Superior temporal gyrus (tissue), 1 donor: ENCODE measurements around the gene PRRT3.
"Not testable (repeated sequence)": the region's sequence is repeated elsewhere in the genome, so short reads cannot be mapped to it uniquely, and the experiment has no call there.

Experiments used
- DNase-seq: peaks from one replicate; pipeline ENCODE4 v3.0.0-alpha.2; 2016; ENCODE audit errors: extremely low spot score

PRRT3 gene

GRCh38 chr3:9918261-9919038 is 33.8 kb downstream of the PRRT3 start:
- no peak for DNase-seq

DNA sequence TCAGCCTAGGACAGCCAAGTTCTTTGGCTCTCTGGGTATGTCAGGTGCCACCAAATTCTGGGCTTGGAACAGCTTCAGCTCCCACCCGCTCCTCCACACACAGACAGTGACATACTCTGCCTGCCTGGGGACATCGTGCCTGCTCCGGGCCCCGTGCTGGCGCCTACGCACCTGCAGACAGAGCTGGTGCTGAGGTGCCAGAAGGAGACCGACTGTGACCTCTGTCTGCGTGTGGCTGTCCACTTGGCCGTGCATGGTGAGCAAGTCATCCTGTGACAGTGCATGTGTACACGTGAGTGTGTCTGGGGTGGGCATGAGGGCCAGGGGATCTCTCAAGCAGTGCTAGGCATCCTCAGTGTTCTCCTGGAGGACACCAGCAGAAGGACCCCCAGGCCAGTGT is 34.4 kb downstream of the PRRT3 start:
- no peak for DNase-seq

DNA sequence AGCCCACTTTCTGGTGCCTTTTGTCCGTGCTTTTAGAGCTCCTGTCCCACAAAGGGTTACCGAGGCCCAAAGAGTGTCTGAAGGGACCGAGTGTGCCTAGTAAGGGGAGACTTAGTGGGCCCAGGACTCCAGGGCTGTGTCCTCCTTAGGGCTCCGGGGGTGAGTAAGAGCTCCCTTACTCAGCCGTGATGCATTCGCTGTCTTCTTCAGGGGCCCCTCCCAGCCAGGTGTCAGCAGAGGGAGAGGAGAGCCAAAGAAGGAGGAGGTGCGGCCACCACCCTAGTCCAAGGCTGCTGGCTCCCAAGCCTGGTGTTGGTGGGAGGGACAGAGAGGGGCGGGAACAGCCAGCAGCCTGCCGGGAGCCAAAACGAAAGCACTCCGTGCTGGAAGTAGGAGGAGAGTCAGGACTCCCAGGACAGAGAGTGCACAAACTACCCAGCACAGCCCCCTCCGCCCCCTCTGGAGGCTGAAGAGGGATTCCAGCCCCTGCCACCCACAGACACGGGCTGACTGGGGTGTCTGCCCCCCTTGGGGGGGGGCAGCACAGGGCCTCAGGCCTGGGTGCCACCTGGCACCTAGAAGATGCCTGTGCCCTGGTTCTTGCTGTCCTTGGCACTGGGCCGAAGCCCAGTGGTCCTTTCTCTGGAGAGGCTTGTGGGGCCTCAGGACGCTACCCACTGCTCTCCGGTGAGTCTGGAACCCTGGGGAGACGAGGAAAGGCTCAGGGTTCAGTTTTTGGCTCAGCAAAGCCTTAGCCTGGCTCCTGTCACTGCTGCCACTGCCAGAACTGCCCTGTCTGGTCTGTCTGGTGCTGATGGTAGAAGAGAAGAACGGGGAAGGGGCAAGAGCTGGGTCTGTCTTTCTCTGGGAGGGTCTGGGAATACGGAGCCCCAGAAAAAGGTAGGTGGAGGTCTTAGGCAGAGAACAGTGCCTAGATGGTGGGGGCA is 35.2 kb downstream of the PRRT3 start, which contains the start of gene IL17RC:
IL17RC (plus strand) TSS at position 365 of the 947 bp plus-strand sequence; CDS start at position 583, 218 bp downstream.
- peak; percentile 54 for DNase-seq

DNA sequence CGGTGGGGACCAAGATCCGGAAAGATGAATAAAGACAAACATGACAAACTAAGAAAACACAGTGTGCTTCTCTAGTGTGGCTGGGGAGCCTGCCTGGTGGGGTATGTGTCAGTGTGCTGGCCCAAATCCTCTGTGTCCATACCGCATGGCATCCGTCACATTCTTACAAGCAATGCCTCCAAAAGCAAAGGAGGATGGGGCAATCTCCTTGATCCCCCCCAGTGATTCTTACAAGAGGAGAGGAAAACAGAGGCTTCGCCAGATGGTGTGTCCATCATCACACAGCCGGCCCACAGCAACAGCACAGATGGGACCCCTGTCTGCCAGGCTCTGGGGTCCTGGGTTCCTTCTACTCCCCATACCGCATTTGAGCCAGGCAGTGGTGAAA is 35.9 kb downstream of the PRRT3 start:
- no peak for DNase-seq

GRCh38 chr3:9915254-9916141 is 36.7 kb downstream of the PRRT3 start:
- DNase-seq: no peak

DNA sequence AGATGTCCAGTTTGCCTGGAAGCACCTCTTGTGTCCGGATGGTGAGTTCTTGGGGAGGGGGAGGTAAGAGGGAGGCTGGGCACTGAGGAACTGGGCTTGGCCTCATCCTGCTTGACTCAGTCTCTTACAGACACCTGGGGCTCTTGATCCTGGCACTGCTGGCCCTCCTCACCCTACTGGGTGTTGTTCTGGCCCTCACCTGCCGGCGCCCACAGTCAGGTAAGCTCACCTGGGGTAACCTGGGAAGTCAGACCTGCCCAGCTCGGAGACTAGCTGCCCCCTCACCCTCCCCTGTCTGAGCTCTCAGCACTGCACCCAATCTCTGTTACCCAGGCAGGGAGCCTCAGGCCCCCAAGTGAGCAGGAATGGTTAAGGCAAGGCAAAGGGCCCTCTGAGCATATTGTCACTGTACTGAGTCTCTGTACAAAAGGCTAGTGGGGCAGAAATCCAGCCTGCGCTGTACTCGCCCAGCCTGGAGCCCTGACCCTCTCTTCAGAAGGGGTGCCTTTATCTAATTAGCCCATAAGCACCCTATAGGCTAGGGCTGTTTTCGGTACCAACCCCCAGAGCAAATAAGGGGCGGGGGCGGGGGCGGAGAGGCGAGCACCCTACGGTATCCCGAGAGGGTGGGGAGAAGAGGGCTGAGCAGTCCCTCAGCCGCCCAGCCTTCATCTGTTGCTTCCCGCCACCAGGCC is 37.5 kb downstream of the PRRT3 start:
- DNase-seq: no peak

- DNase-seq: no peak
Observed at GRCh38 chr3:9914011-9914410, 38.2 kb downstream of the PRRT3 start.

GRCh38 chr3:9913601-9914000 is 38.6 kb downstream of the PRRT3 start:
- DNase-seq: no peak

- no peak for DNase-seq
Observed at GRCh38 chr3:9912294-9912935, 39.8 kb downstream of the PRRT3 start.

DNA sequence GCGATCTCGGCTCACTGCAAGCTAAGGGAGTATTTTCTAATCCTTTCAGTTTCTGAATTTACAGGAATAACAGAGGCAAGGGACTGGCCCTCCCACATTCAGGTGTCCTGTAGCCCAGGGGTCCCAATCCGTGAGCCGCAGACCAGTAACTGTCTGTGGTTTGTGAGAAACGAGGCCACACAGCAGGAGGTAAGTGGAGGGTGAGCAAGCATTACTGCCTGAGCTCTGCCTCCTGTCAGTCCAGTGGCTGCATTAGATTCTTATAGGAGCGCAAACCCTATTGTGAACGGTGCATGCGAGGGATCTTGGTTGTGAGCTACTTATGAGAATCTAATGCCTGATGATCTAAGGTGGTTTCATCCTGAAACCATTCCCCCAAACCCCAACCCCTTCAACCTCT is 40.3 kb downstream of the PRRT3 start:
- no peak for DNase-seq

GRCh38 chr3:9909221-9910013 is 42.8 kb downstream of the PRRT3 start:
- no peak for DNase-seq

DNA sequence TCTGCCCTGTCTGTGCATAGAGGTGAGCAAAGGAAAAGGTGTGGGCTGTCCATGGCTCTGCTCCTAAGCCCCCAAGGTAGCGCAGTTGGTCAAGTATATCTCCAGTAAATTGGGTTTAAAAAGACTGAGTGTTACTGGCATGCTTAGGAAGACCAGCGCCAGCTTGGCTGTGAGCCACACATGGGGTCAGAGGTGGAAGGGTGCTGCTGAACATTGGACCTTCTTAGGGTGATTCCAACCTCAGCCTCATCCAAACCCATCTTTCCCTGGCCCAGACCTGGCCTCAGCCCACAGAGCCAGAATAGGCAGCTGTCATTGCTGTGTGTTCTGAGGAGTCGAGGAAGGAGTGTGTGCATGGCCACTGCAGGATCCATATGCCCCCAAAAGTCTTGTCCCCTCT is 43.9 kb downstream of the PRRT3 start:
- DNase-seq: no peak

- DNase-seq: no peak
Observed at GRCh38 chr3:9906480-9906879, 45.7 kb downstream of the PRRT3 start.

DNA sequence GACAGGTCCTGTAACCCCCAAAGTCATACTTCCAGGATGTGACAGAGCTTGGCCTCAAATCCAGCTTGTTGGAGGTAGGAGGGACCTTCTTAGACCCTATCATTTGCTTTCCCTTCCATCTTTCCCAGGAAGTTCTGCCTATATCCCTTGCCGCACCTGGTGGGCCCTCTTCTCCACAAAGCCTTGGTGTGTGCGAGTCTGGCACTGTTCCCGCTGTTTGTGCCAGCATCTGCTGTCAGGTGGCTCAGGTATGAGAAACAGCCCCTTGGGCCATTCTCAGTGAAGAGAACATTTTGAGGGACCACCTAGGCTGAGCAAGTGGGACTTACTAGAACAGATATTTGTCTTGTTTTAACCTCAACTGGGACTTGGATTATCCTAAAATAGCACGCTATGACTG is 48.3 kb downstream of the PRRT3 start:
- no peak for DNase-seq

- DNase-seq: no peak
Observed at GRCh38 chr3:9903238-9903624, 49.0 kb downstream of the PRRT3 start.

GRCh38 chr3:9902372-9903237 is 49.6 kb downstream of the PRRT3 start, which contains the start of gene IL17RE:
IL17RE (plus strand) TSS chr3:9902848; CDS start chr3:9902933, 85 bp downstream.
- no peak for DNase-seq

DNA sequence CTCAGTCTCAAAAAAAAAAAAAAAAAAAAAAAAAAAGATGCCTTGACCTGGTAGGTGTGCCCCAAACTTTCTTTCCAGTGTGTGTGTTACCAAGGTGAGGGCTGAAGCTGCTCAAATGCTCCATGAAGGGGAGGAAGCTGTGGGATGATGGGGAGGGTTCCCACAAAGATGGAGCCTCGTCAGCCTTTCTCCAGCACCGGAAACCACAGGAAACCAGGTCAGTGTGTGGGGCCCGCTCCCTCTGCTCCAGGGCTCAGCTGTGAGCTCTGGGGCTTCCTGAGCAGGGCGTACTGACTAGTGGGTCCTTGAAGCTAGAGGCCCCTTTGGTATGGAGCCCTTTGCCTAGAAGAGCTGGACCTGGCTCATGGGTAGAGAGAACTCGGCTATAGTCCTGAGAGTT is 50.2 kb downstream of the PRRT3 start:
- DNase-seq: no peak

- DNase-seq: not testable (repeated sequence)
Observed at GRCh38 chr3:9900965-9901415, 51.2 kb downstream of the PRRT3 start.
